SJCRH30 (cell line): ENCODE measurements around the gene AKAP17A. TPM values are rescaled to one million over a fixed set of nuclear protein-coding genes. Genes with fewer than 3 reads are reported as not detected.
"Not testable (repeated sequence)": the region's sequence is repeated elsewhere in the genome, so short reads cannot be mapped to it uniquely, and the experiment has no call there.

Experiments
- DNase-seq, 2 experiments: peaks; one replicate each; pipeline ENCODE4 v3.0.0-alpha.2; 2015 to 2020
- H3K27ac ChIP-seq: fragments of 250-450 bp; sonication (Bioruptor Pico); 2 replicates; pipeline ENCODE4 v1.5.1; 2020; ENCODE audit warnings: mild to moderate bottlenecking, moderate library complexity
- H3K27me3 ChIP-seq: fragments of 250-450 bp; sonication (Bioruptor Pico); 2 replicates; pipeline ENCODE4 v1.5.1; 2020; ENCODE audit warnings: mild to moderate bottlenecking, moderate library complexity
- H3K36me3 ChIP-seq: fragments of 250-450 bp; sonication (Bioruptor Pico); 2 replicates; pipeline ENCODE4 v1.5.1; 2020; ENCODE audit warnings: mild to moderate bottlenecking, moderate library complexity
- H3K4me1 ChIP-seq: fragments of 250-450 bp; sonication (Bioruptor Pico); 2 replicates; pipeline ENCODE4 v1.5.1; 2020; ENCODE audit warnings: mild to moderate bottlenecking, moderate library complexity
- H3K4me3 ChIP-seq: fragments of 250-450 bp; sonication (Bioruptor Pico); 2 replicates; pipeline ENCODE4 v1.5.1; 2020; ENCODE audit warnings: mild to moderate bottlenecking, moderate library complexity
- H3K9me3 ChIP-seq: fragments of 250-450 bp; sonication (Bioruptor Pico); replicated peaks from 2 replicates; pipeline ENCODE4 v1.5.1; 2020; ENCODE audit warnings: mild to moderate bottlenecking, moderate library complexity
- total RNA-seq: library from RNA; depleted of rRNA; stranded (reverse); fragments of >200 nt; shearing (Covaris generic); gene quantifications from 2 replicates; pipeline ENCODE4 v1.2.3, GENCODE V29; 2014; rRNA removed

AKAP17A gene, protein sequence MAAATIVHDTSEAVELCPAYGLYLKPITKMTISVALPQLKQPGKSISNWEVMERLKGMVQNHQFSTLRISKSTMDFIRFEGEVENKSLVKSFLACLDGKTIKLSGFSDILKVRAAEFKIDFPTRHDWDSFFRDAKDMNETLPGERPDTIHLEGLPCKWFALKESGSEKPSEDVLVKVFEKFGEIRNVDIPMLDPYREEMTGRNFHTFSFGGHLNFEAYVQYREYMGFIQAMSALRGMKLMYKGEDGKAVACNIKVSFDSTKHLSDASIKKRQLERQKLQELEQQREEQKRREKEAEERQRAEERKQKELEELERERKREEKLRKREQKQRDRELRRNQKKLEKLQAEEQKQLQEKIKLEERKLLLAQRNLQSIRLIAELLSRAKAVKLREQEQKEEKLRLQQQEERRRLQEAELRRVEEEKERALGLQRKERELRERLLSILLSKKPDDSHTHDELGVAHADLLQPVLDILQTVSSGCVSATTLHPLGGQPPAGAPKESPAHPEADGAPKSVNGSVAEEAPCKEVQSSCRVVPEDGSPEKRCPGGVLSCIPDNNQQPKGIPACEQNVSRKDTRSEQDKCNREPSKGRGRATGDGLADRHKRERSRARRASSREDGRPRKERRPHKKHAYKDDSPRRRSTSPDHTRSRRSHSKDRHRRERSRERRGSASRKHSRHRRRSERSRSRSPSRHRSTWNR
- 25.7 and 28.4 TPM in 2 replicates for total RNA-seq

DNA sequence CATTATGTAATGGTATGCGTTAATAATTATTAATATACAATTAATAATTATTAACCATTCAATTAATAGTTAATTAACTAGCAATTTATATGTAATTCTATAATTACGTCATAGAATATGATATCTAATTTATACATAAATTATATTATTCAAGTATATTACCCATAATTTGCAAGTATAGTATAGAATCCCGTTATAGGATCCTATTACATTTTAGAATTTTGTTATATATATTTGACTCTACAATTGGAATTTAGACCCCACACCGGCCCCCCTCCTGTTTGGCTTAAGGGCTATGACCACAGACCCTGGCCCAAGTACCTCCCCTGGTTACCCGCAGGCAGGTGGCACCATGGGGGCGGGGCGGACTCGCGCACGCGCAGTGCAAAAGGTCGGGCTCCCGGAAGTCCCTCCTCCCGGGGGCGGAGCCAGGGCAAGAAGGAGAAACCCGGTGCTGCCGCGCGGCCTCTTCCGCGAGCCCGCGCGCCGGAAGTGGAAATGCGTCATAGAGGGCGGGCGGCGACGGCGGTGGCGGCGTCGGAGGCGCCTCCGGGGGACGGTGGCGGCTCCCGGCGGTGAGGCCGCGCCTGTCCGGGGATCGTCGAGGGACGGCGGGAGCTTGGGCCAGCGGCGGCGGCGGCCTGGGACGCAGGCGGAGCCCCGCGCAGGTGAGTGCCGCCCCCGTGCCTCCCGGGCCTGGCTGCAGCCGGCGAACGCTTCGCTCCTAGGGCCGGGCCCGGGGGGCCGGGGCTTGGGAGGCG lies at the start of gene AKAP17A:
Gene AKAP17A, plus strand, starts transcription at position 503 of the 761 bp plus-strand sequence. CDS start 1,859 bp downstream, outside the sequence.
- peak; percentile 95 for DNase-seq
- peak within 1 kb of the TSS; percentile 66 for H3K4me3 ChIP-seq

DNA sequence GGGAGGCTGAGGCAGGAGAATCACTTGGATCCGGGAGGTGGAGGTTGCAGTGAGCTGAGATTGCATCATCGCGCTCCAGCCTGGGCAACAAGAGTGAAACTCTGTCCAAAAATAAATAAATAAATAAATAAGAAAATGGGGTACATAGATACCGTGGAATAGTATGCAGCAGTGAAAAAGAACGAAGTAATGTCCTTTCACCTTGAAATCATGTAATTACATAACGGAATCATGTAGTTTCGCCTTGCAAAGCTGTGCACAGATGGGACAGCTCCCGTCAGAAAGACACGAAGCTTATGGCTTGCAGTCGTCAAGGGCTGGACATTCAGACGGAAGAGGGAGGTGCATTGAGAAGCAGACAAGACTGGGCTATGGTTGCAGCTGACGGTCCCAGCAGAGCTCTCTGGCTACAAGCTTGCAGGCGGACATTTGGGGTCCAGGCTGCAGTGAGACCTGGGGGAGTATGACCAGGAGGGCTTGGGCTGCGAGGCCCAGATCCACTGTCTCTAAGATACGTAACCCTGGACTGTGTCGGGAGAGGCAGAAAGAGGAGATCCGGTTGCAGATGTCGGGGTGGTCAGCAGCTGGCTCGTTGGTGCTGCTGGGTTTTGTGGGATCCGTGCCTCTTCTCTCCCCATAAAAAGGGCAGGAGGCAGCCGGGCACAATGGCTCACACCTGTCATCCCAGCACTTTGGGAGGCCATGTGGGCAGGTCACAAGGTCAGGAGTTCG lies 48.2 kb upstream of the AKAP17A start:
- H3K27me3 ChIP-seq = no peaks in the 10 kb centered on the region

More for the DNA sequence above, at the start of gene AKAP17A:
- Histone ChIP-seq H3K27ac (peak within 1 kb of the TSS; percentile 32; the same call in 1 of the 2 replicates), H3K36me3 (peaks cover 26% of the 10 kb centered on the region), H3K27me3 (no peaks in the 10 kb centered on the region), H3K4me1 (no peaks in the 10 kb centered on the region), H3K9me3 (no peaks in the 10 kb centered on the region)

DNA sequence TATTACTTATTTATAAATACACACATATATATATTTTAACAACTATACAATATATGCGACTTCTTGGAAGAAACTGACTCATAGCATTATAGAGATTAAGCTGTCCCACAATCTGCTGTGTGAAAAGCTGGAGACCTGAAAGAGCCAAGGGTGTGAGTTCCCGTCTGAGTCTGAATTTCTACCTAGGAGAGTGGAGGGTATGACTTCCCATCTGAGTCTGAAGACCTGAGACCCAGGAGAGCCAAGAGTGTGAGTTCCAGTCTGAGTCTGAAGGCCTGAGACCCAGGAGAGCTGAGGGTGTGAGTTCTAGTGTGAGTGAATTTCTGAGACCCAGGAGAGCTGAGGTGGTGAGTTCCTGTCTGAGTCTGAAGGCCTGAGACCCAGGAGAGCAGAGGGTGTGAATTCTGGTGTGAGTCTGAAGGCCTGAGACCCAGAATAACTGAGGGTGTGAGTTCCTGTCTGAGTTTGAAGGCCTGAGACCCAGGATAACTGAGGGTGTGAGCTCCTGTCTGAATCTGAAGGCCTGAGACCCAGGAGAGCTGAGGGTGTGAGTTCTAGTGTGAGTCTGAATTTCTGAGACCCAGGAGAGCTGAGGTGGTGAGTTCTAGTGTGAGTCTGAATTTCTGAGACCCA lies 45.5 kb upstream of the AKAP17A start:
- H3K27ac ChIP-seq = no peak overlapping the region
- H3K36me3 ChIP-seq = no peaks in the 10 kb centered on the region
- H3K4me3 ChIP-seq = no peak overlapping the region
- DNase-seq = no peak
- no peaks in the 10 kb centered on the region for H3K4me1 ChIP-seq
- no peaks in the 10 kb centered on the region for H3K27me3 ChIP-seq
- no peaks in the 10 kb centered on the region for H3K9me3 ChIP-seq

More for the DNA sequence above, 48.2 kb upstream of the AKAP17A start:
- no peaks in the 10 kb centered on the region for H3K36me3 ChIP-seq
- DNase-seq = no peak
- no peaks in the 10 kb centered on the region for H3K4me1 ChIP-seq
- H3K9me3 ChIP-seq = no peaks in the 10 kb centered on the region
- H3K27ac ChIP-seq = no peak overlapping the region
- H3K4me3 ChIP-seq = no peak overlapping the region

DNA sequence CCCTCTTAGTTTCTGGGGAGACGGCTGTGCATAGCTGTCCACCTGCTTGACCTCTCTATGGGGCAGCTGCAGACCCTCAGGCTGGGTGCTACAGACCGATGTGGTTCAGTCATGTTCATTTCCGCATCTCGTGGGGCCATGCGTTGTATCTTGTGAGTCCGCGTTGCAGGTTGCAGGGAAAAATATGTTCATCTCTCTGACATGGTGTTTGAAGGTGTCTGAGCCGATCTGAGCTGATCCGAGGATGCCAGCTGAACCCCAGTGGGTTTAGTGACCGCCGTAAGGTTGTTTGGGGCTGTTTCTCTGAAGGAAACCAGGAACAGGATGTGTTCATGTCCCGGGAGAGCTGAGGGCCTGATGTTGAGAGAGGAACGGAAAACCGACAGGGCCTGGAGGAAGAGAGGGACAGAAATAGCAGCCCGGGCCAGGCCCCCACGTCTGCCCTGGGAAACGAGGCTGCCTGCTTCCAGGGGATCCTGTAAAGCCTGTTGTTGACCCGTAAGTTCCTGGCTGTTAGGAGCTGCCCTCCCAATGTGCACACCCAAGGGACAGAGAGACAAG lies 44.6 kb upstream of the AKAP17A start:
- no peaks in the 10 kb centered on the region for H3K9me3 ChIP-seq
- no peaks in the 10 kb centered on the region for H3K27me3 ChIP-seq
- no peaks in the 10 kb centered on the region for H3K36me3 ChIP-seq
- no peak for DNase-seq
- no peak overlapping the region for H3K27ac ChIP-seq
- H3K4me1 ChIP-seq = no peaks in the 10 kb centered on the region
- no peak overlapping the region for H3K4me3 ChIP-seq

DNA sequence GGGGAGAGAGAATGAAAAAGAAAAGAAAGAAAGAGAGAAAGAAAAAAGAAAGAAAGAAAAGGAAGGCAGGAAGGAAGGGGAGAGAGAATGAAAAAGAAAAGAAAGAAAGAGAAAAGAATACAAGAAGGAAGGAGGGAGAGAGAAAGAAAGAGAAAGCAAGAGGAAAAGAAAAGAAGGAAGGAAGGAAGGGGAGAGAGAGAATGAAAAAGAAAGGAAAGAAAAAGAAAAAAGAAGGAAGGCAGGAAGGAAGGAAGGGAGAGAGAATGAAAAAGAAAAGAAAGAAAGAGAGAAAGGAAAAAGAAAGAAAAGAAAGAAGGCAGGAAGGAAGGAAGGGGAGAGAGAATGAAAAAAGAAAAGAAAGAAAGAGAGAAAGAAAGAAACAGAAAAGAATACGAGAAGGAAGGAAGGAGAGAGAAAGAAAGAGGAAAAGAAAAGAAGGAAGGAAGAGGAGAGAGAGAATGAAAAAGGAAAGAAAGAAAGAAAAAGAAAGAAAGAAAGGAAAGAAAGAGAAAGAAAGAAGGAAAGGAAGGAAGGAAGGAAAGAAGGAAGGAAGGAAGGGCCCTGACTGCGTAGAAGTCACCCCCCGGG lies 39.4 kb upstream of the AKAP17A start:
- Histone ChIP-seq H3K4me1 (no peaks in the 10 kb centered on the region), H3K27me3 (no peaks in the 10 kb centered on the region), H3K9me3 (no peaks in the 10 kb centered on the region; the same call in 1 of the 2 replicates), H3K27ac (no peak overlapping the region), H3K36me3 (no peaks in the 10 kb centered on the region), H3K4me3 (no peak overlapping the region)
- DNase-seq = no peak

DNA sequence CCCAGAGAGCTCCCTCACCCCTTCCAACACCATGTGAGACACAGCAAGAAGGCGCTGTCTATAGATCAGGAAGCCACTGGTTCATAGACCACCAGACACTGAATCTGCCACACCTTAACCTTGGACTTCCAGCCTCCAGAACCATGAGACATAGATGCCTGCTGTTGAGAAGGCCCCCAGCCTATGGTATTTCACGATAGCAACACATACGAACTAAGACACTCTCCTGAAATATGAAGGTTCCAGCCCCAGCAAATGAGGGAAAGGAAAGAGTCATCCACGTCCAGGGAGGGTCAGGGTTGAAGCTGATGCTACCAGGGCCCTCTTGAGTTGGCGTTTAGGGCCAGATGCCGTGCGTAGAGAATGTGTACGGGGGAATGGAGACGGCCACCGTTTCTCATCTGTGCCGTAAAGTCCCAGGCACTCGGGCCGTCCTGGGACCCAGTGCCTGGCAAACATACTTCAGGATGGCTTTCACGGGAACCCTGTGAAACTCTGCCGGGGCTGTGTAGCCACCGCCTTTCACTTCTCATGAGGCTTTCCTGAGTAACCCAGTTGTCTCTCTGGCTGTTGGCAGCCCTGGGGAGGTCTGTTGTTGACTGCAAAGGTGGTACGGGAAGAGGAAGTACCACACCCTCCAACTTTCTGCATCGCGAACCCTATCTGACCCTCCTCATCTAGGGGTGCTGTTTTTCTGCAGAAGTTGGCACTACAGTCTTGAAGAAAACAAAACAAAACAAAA lies 36.8 kb upstream of the AKAP17A start:
- no peak for DNase-seq
- Histone ChIP-seq H3K4me1 (no peaks in the 10 kb centered on the region), H3K4me3 (no peak overlapping the region), H3K9me3 (no peaks in the 10 kb centered on the region; the same call in 1 of the 2 replicates), H3K36me3 (no peaks in the 10 kb centered on the region), H3K27ac (no peak overlapping the region), H3K27me3 (no peaks in the 10 kb centered on the region)

DNA sequence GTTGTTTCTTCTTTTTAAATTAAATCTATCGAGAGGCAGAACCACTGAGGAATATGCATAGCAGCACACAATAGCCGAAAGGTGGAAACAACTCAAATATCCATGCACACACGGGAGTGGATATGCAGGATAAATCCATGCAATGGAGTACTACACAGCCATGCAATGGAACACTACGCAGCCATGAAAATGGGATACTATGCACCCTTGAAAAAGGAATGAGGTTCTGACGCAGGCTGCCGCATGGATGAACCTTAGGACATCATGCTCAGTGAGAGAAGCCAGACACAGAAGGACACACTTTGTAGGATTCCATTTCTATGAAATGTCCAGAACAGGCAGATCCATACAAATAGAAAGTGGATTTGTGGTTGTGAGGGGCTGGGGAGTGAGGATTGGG lies 36.0 kb upstream of the AKAP17A start:
- Histone ChIP-seq H3K4me3 (no peak overlapping the region), H3K4me1 (no peaks in the 10 kb centered on the region), H3K9me3 (no peaks in the 10 kb centered on the region; the same call in 1 of the 2 replicates), H3K27me3 (no peaks in the 10 kb centered on the region), H3K27ac (no peak overlapping the region), H3K36me3 (no peaks in the 10 kb centered on the region)
- no peak for DNase-seq

DNA sequence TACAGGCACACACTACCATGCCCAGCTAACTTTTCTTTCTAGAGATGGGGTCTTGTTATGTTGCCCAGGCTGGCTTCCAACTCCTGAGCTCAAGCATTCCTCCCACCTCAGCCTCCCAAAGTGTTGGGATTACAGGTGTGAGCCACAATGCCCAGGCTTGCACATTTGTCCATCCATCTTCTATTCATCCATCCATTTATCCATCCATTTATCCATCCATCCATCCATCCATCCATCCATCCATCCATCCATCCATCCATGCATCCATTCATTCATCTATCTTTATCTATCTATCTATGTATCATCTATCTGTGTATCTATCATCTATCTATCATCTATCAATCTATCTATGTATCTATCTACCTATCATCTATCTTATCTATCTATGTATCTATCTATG lies 34.0 kb upstream of the AKAP17A start:
- H3K27ac ChIP-seq, H3K9me3 ChIP-seq, H3K36me3 ChIP-seq, H3K27me3 ChIP-seq, DNase-seq, H3K4me1 ChIP-seq, H3K4me3 ChIP-seq: not testable (repeated sequence)

DNA sequence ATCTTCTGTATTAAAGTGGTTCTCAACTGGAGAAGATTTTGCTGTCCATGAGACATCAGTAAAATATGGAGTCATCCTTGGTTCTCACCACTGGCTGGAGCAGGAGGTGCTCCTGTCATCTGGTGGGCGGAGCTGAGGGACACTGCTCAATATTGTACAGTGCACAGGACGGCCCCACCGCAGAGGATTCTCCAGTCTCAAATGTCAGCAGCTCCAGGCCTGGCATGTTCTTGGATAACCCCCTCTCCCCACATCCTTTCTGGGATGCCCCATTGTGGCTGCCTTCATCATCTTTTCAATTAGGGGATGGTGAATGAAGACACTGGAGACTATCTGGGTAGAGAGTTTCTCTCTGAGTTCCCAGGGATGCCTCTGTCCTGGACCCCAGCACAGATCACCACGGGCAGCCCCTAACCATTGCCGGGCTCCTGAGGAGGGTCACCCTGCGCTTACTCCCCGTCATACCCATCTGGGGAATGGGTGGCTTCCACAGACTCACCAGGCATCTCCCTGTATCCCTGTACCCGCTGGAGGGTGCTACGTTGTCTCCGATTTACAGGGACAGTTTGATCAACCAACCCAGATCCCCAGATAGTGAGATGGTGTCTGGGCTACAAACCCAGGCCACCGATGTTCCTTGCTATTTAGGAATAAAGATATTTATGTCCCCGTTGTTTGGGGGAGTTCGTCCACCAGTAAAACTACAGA lies 32.5 kb upstream of the AKAP17A start:
- no peak overlapping the region for H3K4me3 ChIP-seq
- H3K9me3 ChIP-seq = no peaks in the 10 kb centered on the region; the same call in 1 of the 2 replicates
- no peak overlapping the region for H3K27ac ChIP-seq
- no peaks in the 10 kb centered on the region for H3K27me3 ChIP-seq
- no peak for DNase-seq
- H3K4me1 ChIP-seq = no peaks in the 10 kb centered on the region
- no peaks in the 10 kb centered on the region for H3K36me3 ChIP-seq

DNA sequence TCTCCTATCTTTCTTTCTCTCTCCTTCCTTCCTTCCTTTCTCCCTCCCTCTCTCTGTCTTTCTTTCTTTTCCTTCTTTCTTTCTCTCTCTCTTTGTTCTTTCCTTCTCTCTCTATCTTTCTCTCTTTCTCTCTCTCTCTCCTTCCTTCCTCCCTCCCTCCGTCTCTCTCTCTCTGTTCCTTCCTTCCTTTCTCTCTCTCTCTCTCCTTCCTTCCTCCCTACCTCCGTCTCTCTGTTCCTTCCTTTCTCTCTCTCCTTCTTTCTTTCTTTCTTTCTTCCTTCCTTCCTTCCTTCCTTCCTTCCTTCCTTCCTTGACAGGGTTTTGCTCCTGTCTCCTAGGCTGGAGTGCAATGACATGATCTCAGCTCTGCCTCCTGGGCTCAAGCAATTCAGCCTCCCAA lies 30.2 kb upstream of the AKAP17A start:
- no peak overlapping the region for H3K27ac ChIP-seq
- H3K36me3 ChIP-seq = no peaks in the 10 kb centered on the region
- no peak overlapping the region for H3K4me3 ChIP-seq
- H3K9me3 ChIP-seq = no peaks in the 10 kb centered on the region
- DNase-seq = no peak
- H3K27me3 ChIP-seq = no peaks in the 10 kb centered on the region
- H3K4me1 ChIP-seq = no peaks in the 10 kb centered on the region

DNA sequence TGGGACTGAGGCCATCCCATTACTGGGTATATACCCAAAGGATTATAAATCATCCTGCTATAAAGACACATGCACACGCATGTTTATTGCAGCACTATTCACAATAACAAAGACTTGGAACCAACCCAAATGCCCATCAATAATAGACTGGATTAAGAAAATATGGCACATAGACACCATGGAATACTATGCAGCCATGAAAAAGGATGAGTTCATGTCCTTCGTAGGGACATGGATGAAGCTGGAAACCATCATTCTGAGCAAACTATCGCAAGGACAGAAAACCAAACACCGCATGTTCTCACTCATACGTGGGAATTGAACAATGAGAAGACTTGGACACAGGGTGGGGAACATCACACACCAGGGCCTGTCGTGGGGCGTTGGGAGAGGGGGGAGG lies 27.3 kb upstream of the AKAP17A start:
- not testable (repeated sequence) for H3K9me3 ChIP-seq, DNase-seq, H3K27me3 ChIP-seq, H3K4me3 ChIP-seq, H3K36me3 ChIP-seq, H3K27ac ChIP-seq, H3K4me1 ChIP-seq
